Measurements from ENCODE around the gene CD14. TPM values are rescaled to one million over a fixed set of nuclear protein-coding genes. Genes with fewer than 3 reads are reported as not detected.

Gene CD14
- total and polyA plus RNA-seq, 2 donors (not counting 1 experiment from before 2014, with no cell fraction given): 0.32 to 10.9 TPM

GRCh38 chr5:140631036-140631417 lies 1.9 kb downstream of the CD14 start:
- Histone ChIP-seq H3K9me3 (ENCODE audit: control insufficient read depth, insufficient read depth, low read depth, low read length) (no peaks in the 10 kb centered on the region), H3K79me2 (ENCODE audit: control insufficient read depth, insufficient read depth, low read length) (no peaks in the 10 kb centered on the region), H3K27me3 (ENCODE audit: control insufficient read depth, insufficient read depth, low read length) (no peaks in the 10 kb centered on the region), H3K4me3 (replicated peaks in 1 of 4; ENCODE audit: control extremely low read depth in 1 of 4, insufficient read depth in 1 of 4, low read depth in 3 of 4, low read length in 4 of 4) (no peak overlapping the region), H4K20me1 (ENCODE audit: control insufficient read depth, extremely low read depth, insufficient read depth, low read length) (no peaks in the 10 kb centered on the region), H3K9ac (ENCODE audit: insufficient read depth, low read length) (no peak overlapping the region), H3K4me2 (ENCODE audit: extremely low read depth, insufficient read depth, low read length) (no peak overlapping the region), H3K4me1 (ENCODE audit: control insufficient read depth, extremely low read depth, insufficient read depth, low read length) (peaks cover 2% of the 10 kb centered on the region), H2AFZ (ENCODE audit: low read length) (no peak overlapping the region), H3K27ac (ENCODE audit: insufficient read depth, low read length) (no peak overlapping the region), H3K36me3 (ENCODE audit: control insufficient read depth, insufficient read depth, low read length) (no peaks in the 10 kb centered on the region)
- TF ChIP-seq EZH2 (IDR thresholded peaks at IDR 0.05; ENCODE audit: low read length, missing control alignments): no peak
- no peak for TF ChIP-seq CTCF (conservative IDR thresholded peaks at IDR 0.05 in 1 of 2, IDR thresholded peaks at IDR 0.05 in 1 of 2; ENCODE audit: low read depth in 1 of 2, low read length in 2 of 2)
- DNase-seq (ENCODE audit: low read depth in 2 of 2): no peak

DNA sequence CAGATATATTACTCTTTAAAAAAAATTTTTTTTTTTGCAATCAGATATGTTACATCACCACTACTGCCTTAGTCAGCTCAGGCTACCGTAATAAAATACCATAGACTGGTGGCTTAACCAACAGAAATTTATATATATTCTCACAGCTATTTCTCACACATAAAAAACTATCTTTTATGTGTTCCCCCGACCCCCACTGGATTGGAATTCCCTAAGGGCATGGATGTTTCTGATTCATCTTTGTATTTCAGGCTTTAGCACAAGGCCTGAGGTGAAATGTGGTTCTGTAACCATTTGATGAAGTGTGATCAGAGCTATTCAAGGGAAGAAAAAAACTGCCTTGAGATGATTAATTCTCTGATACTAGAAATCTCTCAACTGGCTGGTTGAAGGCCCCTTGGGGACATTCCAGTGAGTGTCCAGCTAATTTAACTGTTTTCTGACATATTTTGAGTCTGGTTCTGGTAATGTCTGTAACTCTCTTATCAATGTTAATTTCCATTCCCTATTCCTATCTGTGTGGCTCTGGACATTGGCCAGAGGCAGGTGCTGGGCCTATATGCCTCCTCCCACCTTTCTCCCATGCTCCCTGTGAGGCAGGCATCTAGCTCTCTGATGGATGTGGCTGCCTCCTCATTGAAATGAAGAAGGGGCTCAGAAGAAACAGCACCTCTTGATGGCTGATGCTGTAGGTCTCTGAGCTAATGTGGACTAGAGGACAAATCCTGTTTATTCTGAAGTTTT lies 2.5 kb downstream of the CD14 start:
- Histone ChIP-seq H3K27ac (ENCODE audit: insufficient read depth, low read length) (no peak overlapping the region), H3K9ac (ENCODE audit: insufficient read depth, low read length) (no peak overlapping the region), H3K79me2 (ENCODE audit: control insufficient read depth, insufficient read depth, low read length) (no peaks in the 10 kb centered on the region), H3K27me3 (ENCODE audit: control insufficient read depth, insufficient read depth, low read length) (no peaks in the 10 kb centered on the region), H2AFZ (ENCODE audit: low read length) (no peak overlapping the region), H3K4me1 (ENCODE audit: control insufficient read depth, extremely low read depth, insufficient read depth, low read length) (peaks cover 2% of the 10 kb centered on the region), H4K20me1 (ENCODE audit: control insufficient read depth, extremely low read depth, insufficient read depth, low read length) (no peaks in the 10 kb centered on the region), H3K9me3 (ENCODE audit: control insufficient read depth, insufficient read depth, low read depth, low read length) (no peaks in the 10 kb centered on the region), H3K4me2 (ENCODE audit: extremely low read depth, insufficient read depth, low read length) (no peak overlapping the region), H3K36me3 (ENCODE audit: control insufficient read depth, insufficient read depth, low read length) (no peaks in the 10 kb centered on the region), H3K4me3 (replicated peaks in 1 of 4; ENCODE audit: control extremely low read depth in 1 of 4, insufficient read depth in 1 of 4, low read depth in 3 of 4, low read length in 4 of 4) (no peak overlapping the region)
- no peak for TF ChIP-seq CTCF (conservative IDR thresholded peaks at IDR 0.05 in 1 of 2, IDR thresholded peaks at IDR 0.05 in 1 of 2; ENCODE audit: low read depth in 1 of 2, low read length in 2 of 2)
- no peak for TF ChIP-seq EZH2 (IDR thresholded peaks at IDR 0.05; ENCODE audit: low read length, missing control alignments)
- no peak for DNase-seq (ENCODE audit: low read depth in 2 of 2)

DNA sequence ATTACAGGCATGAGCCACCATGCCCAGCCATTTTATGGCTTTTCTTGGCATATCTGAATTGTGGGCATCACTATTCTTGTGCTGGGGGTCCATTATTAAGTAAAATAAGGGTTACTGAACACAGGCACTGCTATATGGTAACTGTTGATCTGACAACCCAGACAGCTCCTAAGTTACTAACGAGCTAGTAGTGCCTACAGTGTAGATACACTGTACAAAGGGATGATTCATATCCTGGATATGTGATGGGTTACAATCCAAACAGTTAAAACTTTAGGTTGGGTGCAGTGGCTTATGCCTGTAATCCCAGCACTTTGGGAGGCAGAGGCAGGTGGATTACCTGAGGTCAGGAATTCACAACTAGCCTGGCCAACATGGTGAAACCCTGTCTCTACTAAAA lies 4.3 kb downstream of the CD14 start:
- H3K9me3 ChIP-seq (ENCODE audit: control insufficient read depth, insufficient read depth, low read depth, low read length): no peaks in the 10 kb centered on the region
- no peaks in the 10 kb centered on the region for H3K79me2 ChIP-seq (ENCODE audit: control insufficient read depth, insufficient read depth, low read length)
- H3K4me1 ChIP-seq (ENCODE audit: control insufficient read depth, extremely low read depth, insufficient read depth, low read length): peaks cover 2% of the 10 kb centered on the region
- no peak overlapping the region for H3K4me2 ChIP-seq (ENCODE audit: extremely low read depth, insufficient read depth, low read length)
- H3K9ac ChIP-seq (ENCODE audit: insufficient read depth, low read length): no peak overlapping the region
- H4K20me1 ChIP-seq (ENCODE audit: control insufficient read depth, extremely low read depth, insufficient read depth, low read length): no peaks in the 10 kb centered on the region
- H3K27ac ChIP-seq (ENCODE audit: insufficient read depth, low read length): no peak overlapping the region
- H3K4me3 ChIP-seq (replicated peaks in 1 of 4; ENCODE audit: control extremely low read depth in 1 of 4, insufficient read depth in 1 of 4, low read depth in 3 of 4, low read length in 4 of 4): no peak overlapping the region
- TF ChIP-seq EZH2 (IDR thresholded peaks at IDR 0.05; ENCODE audit: low read length, missing control alignments): no peak
- no peak for TF ChIP-seq CTCF (conservative IDR thresholded peaks at IDR 0.05 in 1 of 2, IDR thresholded peaks at IDR 0.05 in 1 of 2; ENCODE audit: low read depth in 1 of 2, low read length in 2 of 2)
- peak in 1 of 2 donors; percentile 26 for DNase-seq (ENCODE audit: low read depth in 2 of 2)
- H3K27me3 ChIP-seq (ENCODE audit: control insufficient read depth, insufficient read depth, low read length): no peaks in the 10 kb centered on the region
- no peaks in the 10 kb centered on the region for H3K36me3 ChIP-seq (ENCODE audit: control insufficient read depth, insufficient read depth, low read length)
- H2AFZ ChIP-seq (ENCODE audit: low read length): no peak overlapping the region

Measured in fibroblast of lung (primary cell).